SKM-1 treated with dmso at 0.1 percent for 144 hours (cell line): ENCODE measurements around the gene ABHD5.

Source experiments
- DNase-seq: peaks from one replicate; lab custom pipeline; 2025; ENCODE audit not compliant: unreplicated experiment; lab: John Stamatoyannopoulos, UW

The ABHD5 gene

DNA sequence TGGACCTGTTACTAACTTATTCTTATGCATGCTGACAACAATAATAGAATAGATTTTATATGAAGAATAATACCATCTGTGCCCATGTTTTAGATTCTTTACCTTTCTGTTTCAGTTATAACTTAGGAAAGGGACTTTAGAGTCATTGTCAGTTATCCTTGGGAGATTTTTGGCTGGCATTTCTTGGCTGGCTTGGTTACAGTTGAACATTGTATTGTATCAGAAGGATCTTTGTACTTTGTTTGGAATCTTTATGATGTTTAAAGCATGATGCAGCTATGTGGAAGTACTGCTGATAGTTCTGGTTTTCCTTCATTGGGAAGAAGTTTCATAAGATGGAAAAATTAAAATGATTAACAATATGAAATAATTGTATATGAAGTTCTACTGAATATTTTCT lies 19.9 kb downstream of the ABHD5 start:
- no peak for DNase-seq

DNA sequence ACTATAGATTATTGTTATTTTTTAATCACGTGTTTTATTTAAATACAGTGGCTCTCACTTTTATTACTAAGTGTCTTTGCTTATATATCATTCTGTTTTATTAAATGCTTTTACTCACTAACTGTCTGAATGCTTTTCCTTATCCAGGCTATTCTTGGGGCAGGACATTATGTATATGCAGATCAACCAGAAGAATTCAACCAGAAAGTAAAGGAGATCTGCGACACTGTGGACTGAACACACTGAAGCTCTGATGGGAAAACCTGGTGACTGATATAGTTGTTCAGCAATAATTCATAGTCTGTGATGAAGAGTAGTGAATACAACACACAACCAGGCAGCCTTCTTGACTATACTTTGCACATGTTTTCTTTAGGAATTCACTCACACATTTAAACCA lies 27.6 kb downstream of the ABHD5 start:
- no peak for DNase-seq

- no peak for DNase-seq
Measured at GRCh38 chr3:43723121-43723734, 32.5 kb downstream of the ABHD5 start.

DNA sequence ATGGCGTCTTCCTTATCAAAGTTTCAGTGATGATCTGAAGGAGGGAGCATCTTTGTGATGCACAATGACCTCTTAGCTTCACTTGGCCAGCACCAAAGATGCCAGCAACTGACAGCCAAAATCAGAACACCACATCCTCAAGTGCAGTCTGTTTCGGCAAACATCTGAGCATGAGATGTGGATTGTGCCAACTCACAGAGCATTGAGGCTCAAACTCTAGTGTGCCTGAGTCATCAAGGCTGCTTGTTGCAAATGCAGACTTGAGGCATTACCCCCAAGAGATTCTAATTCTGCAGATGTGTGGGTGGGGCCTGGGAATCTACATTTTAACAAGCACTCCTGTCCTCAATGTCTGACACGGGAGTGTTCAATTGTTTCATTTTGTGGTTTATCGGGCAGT lies 35.8 kb downstream of the ABHD5 start:
- no peak for DNase-seq

DNA sequence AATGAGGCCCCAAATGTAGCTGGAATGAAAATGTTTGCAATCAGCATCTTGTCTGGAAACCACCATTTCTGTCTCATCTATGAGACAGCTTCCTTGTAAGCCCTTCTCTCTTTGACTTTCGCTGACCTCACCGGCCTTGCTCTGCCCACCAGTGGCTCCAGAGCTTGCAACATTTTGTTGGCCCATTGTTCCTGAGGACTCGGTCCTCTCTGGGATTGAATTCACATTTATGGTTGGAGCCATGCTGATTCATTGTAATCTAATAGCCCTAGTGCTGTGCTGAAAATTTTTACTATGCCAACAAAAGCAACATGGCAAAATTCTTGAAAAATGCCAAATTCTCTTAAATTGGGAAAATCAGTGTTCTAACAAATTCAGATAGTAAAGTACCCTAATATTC lies 37.2 kb downstream of the ABHD5 start:
- no peak for DNase-seq

GRCh38 chr3:43728476-43728875 lies 37.7 kb downstream of the ABHD5 start:
- no peak for DNase-seq

DNA sequence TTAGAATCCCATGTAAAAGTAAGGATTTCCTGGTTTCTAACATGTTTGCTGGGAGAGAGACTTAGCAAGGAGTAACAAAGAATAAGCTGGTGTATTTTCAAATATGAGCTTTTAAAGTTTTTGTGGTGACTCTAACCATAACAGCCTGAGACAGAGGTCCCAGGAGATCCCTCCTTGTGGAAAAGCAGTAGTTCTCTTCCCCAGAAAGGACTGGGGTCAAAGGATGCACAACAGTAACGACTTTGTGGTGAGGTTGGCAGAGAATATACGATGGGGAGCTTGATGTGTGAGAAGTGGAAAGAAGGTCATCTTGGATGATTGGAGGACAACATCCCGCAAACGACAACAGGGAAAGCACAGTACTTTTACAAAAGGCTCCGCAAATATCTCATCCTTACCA lies 38.2 kb downstream of the ABHD5 start:
- no peak for DNase-seq

GRCh38 chr3:43729707-43730414 lies 39.1 kb downstream of the ABHD5 start:
- DNase-seq: no peak

- DNase-seq: no peak
Measured at GRCh38 chr3:43732747-43733425, 42.1 kb downstream of the ABHD5 start.

DNA sequence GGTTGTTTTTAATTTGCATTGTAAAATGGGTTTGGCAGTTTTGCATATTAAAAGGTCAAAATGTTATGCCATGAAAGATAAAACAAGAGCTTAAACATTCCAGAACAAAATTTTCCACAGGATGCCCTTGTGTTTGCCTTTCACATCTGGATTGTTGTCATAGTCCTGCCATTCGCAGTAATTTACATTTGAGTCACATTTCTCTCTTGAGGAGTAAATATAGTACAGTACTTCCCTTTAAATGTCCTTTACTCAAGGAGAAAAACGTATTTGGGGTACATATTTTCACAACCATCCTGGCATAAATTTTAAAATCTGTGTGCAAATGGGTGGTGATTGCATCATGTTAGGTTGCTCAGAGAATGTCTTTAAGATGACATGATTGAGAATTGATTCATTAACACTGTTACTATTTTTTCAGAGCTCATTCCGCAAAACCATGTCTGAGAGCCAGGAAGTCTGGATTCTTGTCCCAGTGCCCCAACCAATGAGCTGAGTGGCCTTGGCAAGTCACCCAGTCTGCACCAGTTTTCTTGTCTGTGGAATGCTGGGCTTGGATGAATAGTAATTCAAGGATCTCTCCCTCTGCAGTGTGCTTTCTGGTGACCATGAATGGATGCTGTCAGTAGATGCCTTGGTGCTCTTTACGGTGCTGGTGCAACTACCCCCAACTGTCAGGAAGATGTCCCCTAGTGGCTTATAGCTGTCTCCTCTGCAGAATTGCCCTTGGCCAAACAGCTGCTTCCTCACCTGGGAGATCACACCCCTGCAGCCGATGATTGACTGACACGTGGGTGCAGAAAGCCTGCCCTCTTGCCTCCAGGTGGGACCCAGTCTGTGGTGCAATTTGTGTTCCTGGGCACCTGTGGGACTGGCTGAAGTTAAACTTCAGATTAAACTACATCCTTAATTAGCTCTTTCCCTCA lies 43.0 kb downstream of the ABHD5 start:
- DNase-seq: no peak

DNA sequence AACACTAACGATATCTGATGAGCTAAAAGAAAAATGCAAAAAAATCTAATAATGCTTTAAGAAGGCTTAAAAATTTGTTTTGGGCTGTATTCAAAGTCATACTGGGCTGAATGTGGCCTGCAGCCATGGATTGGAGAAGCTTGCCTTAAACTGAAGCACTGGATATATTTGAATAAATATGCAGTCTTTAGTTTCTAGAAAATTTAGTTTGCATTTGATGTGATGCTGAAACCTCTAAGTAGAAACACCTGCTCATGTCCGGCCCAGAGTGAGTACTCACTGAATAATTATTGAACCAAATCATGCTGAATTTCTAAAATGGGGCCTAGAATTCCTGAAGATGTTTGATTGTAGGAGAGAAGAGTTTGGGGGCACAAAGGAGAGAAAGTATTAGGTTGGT lies 43.9 kb downstream of the ABHD5 start:
- no peak for DNase-seq

DNA sequence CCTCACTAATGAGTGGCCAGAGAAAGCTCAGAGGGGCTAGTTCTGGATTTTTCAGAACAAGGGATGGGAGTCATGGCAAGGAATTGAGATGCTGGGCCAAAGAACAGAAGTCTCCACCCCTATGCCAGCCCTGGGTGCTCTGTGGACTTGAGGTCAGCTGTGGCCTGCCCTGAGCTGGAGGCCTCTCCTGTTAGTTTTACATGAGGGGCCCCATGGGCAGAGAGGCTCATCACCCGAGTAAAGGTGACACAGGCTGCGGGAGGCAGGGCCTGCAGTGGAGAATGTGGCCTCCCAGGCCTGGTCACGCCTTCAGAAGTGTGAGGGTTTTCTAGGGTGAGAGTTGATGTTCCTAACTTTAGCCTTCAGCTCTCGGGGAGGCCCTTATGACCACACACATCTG lies 44.9 kb downstream of the ABHD5 start:
- no peak for DNase-seq

GRCh38 chr3:43736558-43737440 lies 46.1 kb downstream of the ABHD5 start:
- no peak for DNase-seq

- no peak for DNase-seq
Measured at GRCh38 chr3:43738305-43738704, 47.6 kb downstream of the ABHD5 start.

DNA sequence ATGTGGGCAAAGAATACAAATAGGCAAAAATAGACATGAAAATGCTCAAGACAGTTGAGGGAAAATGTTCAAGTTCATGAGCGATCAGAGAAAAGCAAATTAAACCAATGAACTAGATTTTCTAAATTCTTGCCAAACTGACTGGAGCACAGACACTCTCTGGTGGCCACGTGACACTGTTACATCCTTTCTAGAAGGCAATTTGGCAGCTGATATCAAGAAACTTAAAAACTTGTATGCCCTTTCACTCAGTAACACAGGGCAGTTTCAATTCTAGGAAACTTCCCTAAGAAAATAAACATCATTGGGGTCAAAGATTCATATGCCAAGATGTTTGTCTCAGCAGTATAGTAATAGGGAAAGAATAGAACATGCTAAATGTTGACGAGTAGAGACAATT lies 52.2 kb downstream of the ABHD5 start:
- no peak for DNase-seq

- no peak for DNase-seq
Measured at GRCh38 chr3:43747641-43748040, 56.9 kb downstream of the ABHD5 start.

- DNase-seq: no peak
Measured at GRCh38 chr3:43748179-43748578, 57.4 kb downstream of the ABHD5 start.

DNA sequence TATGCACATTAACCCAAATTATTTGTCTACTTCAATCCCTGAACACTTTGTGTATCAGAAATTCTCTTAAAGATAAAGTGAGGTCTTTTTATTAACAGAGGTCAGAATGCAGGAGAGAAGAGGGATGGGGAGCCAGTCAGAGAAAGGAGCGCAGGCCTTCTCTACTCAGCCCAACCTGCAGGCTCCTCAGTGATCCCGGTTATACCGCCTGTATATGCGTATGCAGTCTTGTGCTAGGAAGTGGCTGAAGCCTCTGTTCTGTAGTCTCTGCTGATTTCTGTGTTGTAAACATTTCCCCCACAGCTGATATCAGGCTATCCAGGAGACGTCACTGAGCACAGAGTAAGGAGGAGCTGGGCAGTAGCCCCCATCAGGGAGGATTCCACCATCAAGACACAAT lies 57.9 kb downstream of the ABHD5 start:
- DNase-seq: no peak

DNA sequence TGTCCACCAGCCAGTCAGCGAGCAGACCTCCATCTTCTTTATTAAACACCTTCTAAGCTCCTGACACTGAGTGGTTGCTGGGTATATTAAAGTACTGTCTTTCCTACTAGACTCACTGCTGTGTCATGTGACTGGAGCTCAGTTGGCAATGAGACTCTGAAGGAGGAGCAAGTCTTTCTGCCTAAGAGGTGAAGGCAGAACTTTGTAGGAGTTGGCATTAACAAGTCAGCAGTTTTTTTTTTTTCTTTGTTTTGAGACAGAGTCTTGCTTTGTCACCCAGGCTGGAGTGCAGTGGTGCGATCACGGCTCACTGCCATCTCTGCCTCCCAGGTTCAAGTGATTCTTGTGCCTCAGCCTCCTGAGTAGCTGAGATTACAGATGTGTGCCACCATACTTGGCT lies 62.2 kb downstream of the ABHD5 start:
- no peak for DNase-seq
